OCI-LY3 (cell line): ENCODE measurements around the gene KCTD14.

ENCODE experiments used
- H2AFZ ChIP-seq: fragments of 200-600, 300-600 bp; shearing (Covaris generic); 2 replicates; pipeline ENCODE4 v1.6.0; 2014; ENCODE audit warnings: antibody characterized with exemption, low read depth, low read length
- H3K27ac ChIP-seq: fragments of 200-600, 300-600 bp; sonication (generic); 2 replicates; pipeline ENCODE4 v1.5.1; 2014; ENCODE audit warnings: mild to moderate bottlenecking, low read length, moderate library complexity, mixed read lengths
- H3K27me3 ChIP-seq: fragments of 200-600, 300-600 bp; sonication (generic); 2 replicates; pipeline ENCODE4 v1.6.1; 2014; ENCODE audit warnings: low read depth, low read length, mixed read lengths
- H3K36me3 ChIP-seq: fragments of 200-600, 300-600 bp; sonication (generic); replicated peaks from 2 replicates; pipeline ENCODE3; 2014; ENCODE audit warnings: low read depth, low read length, mixed read lengths
- H3K4me1 ChIP-seq: fragments of 300-600, 200-600 bp; sonication (generic); 2 replicates; pipeline ENCODE4 v1.6.1; 2014; ENCODE audit warnings: low read length, mixed read lengths
- H3K4me2 ChIP-seq: fragments of 200-600, 300-600 bp; sonication (generic); 2 replicates; pipeline ENCODE4 v1.6.1; 2014; ENCODE audit warnings: low read length, mixed read lengths
- H3K4me3 ChIP-seq: fragments of 300-600, 200-600 bp; sonication (generic); 2 replicates; pipeline ENCODE4 v1.5.1; 2014; ENCODE audit warnings: antibody characterized with exemption, mild to moderate bottlenecking, low read length, moderate library complexity
- H3K79me2 ChIP-seq: fragments of 300-600, 200-600 bp; shearing (Covaris generic); 2 replicates; pipeline ENCODE4 v1.6.1; 2014; ENCODE audit warnings: mild to moderate bottlenecking, low read length, mixed read lengths
- H3K9ac ChIP-seq: fragments of 300-600, 200-600 bp; shearing (Covaris generic); 2 replicates; pipeline ENCODE4 v1.6.0; 2014; ENCODE audit warnings: mild to moderate bottlenecking, low read length, moderate library complexity
- H3K9me3 ChIP-seq: fragments of 200-600, 300-600 bp; shearing (Covaris generic); 2 replicates; pipeline ENCODE4 v1.6.1; 2014; ENCODE audit warnings: low read length, mixed read lengths; ENCODE audit not compliant: insufficient read depth
- H4K20me1 ChIP-seq: fragments of 200-600, 300-600 bp; sonication (generic); 2 replicates; pipeline ENCODE4 v1.6.1; 2016; ENCODE audit warnings: low read length, mixed read lengths; ENCODE audit not compliant: insufficient read depth
- CTCF ChIP-seq: fragments of 200-600, 300-600 bp; sonication (generic); IDR thresholded peaks from 2 replicates; pipeline ENCODE4 v1.5.1; 2014; ENCODE audit warnings: antibody characterized with exemption, low read length, low read depth
- EZH2phosphoT487 ChIP-seq: fragments of 200-600 bp; shearing (Covaris generic); IDR thresholded peaks from 2 replicates; pipeline ENCODE4 v1.6.1; 2018; ENCODE audit warnings: antibody characterized with exemption, mixed run types, low read depth

KCTD14 gene

GRCh38 chr11:78054971-78055370 lies 31.9 kb upstream of the KCTD14 start:
- H3K79me2 ChIP-seq: no peaks in the 10 kb centered on the region
- TF ChIP-seq CTCF (no peak), EZH2phosphoT487 (no peak)
- H3K27me3 ChIP-seq: no peaks in the 10 kb centered on the region
- no peak overlapping the region for H3K4me2 ChIP-seq
- no peak overlapping the region for H3K9ac ChIP-seq
- H4K20me1 ChIP-seq: no peaks in the 10 kb centered on the region
- no peaks in the 10 kb centered on the region for H3K36me3 ChIP-seq
- H3K27ac ChIP-seq: no peak overlapping the region
- no peak overlapping the region for H2AFZ ChIP-seq
- H3K9me3 ChIP-seq: no peaks in the 10 kb centered on the region
- no peaks in the 10 kb centered on the region for H3K4me1 ChIP-seq
- no peak overlapping the region for H3K4me3 ChIP-seq

DNA sequence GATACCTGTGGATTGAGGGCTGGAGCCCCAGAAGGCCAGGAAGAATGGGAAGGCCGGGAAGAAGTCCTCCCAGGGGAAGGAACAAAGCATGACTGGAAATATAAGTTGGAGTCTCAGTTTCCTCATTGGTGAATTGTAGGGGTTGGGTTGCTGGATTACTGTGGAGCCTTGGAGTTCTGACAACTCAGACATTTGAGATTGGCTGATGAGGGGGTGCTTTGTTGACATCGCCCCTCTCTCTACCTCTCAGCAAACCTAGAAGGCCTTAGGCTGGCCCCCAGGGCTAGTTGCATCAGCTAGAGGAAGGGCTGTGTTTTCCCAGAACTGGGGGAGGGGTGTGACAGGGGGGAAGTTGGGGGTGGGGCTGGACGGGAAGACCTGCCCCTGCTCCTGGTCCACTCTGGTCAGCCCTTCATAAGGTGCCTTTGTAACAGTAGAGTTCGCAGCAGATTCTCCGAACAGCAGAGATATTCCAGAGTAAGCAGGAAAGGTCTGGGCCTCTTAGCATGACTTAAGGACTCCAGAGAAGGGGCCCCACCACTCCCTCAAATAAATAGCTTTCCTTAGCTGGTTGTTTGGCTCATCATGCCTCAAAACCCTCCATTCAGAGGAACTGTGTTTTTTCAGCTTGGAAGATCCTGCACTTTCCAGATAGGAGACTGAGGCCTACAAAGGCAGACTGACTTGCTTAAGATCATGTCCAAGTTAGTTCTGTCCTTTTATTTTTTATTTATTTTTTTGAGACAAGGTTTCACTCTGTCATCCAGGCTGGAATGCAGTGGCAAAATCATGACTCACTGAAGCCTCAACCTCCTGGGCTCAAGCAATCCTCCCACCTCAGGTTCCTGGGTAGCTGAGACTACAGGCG lies 28.1 kb upstream of the KCTD14 start:
- Histone ChIP-seq H3K4me1 (0 out of 2 replicates have a peak, but pooled peaks cover 2% of the 10 kb centered on the region), H4K20me1 (no peaks in the 10 kb centered on the region), H2AFZ (no peak overlapping the region), H3K27ac (no peak overlapping the region), H3K79me2 (no peaks in the 10 kb centered on the region), H3K36me3 (no peaks in the 10 kb centered on the region), H3K27me3 (no peaks in the 10 kb centered on the region), H3K9me3 (no peaks in the 10 kb centered on the region), H3K9ac (no peak overlapping the region), H3K4me3 (no peak overlapping the region), H3K4me2 (no peak overlapping the region)
- TF ChIP-seq EZH2phosphoT487: no peak

GRCh38 chr11:78049348-78049747 lies 26.3 kb upstream of the KCTD14 start:
- Histone ChIP-seq H3K4me3 (no peak overlapping the region), H3K4me2 (no peak overlapping the region), H3K9ac (no peak overlapping the region), H3K27me3 (no peaks in the 10 kb centered on the region), H4K20me1 (no peaks in the 10 kb centered on the region), H3K36me3 (no peaks in the 10 kb centered on the region), H3K79me2 (no peaks in the 10 kb centered on the region), H3K9me3 (no peaks in the 10 kb centered on the region), H3K27ac (no peak overlapping the region), H3K4me1 (peaks cover 2% of the 10 kb centered on the region; the same call in 1 of the 2 replicates), H2AFZ (no peak overlapping the region)
- TF ChIP-seq CTCF (no peak), EZH2phosphoT487 (no peak)

DNA sequence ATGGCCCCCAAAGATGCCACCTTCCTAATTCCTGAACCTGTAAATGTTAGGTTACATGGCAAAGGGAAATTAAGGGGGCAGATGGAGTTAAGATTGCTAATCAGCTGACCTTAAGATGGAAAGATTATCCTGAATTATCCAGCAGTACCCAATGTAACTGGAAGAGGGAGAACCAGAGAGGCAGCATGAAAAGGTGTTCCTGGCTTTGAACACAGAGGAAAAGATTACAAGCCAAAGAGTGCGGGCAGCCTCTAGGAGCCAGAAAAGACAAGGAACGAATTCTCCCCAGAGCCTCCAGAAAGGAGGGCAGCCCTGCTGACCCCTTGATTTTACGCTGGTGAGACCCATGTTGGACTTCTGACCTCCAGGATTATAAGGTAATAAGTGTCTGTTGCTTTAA lies 25.5 kb upstream of the KCTD14 start:
- H3K27me3 ChIP-seq: no peaks in the 10 kb centered on the region
- no peaks in the 10 kb centered on the region for H3K79me2 ChIP-seq
- TF ChIP-seq CTCF (no peak), EZH2phosphoT487 (no peak)
- no peak overlapping the region for H3K4me3 ChIP-seq
- peaks cover 2% of the 10 kb centered on the region; the same call in 1 of the 2 replicates for H3K4me1 ChIP-seq
- H2AFZ ChIP-seq: no peak overlapping the region
- H4K20me1 ChIP-seq: no peaks in the 10 kb centered on the region
- H3K9me3 ChIP-seq: no peaks in the 10 kb centered on the region
- no peak overlapping the region for H3K4me2 ChIP-seq
- H3K36me3 ChIP-seq: no peaks in the 10 kb centered on the region
- H3K27ac ChIP-seq: no peak overlapping the region
- no peak overlapping the region for H3K9ac ChIP-seq
